ENCODE data around the gene SLC6A1.

The SLC6A1 gene

DNA sequence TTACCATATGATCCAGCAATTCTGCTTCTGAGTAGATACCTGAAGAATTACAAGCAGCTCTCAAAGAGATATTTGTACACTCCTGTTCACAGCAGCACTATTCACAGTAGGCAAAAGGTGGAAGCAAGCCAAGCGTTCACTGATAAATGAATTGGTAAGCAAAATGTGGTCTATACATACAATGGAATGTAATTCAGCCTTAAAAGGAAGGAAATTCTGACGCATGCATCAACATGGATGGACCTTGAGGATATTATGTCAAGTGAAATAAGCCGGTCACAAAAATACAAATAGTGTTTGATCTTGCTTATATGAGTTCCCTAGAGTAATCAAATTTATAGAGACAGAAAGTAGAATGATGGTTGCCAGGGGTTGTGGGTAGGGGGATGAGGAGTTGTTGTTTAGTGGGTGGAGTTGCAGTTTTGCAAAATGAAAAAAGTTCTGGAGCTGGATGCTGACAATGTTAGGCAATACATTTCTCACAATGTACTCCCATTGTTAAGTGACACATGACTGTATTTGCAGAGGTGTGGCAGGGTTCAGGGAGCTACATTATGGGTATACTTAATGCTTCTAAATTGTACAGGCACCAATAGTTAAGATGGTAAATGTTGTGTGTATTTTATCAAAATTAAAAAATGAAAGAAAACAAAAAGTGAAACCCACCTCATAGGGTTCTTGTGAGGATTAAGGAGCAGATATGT is 26.7 kb downstream of the SLC6A1 start:
- DNase-seq (ENCODE audit: low read depth): no peak
- TF ChIP-seq, protein P1, sequence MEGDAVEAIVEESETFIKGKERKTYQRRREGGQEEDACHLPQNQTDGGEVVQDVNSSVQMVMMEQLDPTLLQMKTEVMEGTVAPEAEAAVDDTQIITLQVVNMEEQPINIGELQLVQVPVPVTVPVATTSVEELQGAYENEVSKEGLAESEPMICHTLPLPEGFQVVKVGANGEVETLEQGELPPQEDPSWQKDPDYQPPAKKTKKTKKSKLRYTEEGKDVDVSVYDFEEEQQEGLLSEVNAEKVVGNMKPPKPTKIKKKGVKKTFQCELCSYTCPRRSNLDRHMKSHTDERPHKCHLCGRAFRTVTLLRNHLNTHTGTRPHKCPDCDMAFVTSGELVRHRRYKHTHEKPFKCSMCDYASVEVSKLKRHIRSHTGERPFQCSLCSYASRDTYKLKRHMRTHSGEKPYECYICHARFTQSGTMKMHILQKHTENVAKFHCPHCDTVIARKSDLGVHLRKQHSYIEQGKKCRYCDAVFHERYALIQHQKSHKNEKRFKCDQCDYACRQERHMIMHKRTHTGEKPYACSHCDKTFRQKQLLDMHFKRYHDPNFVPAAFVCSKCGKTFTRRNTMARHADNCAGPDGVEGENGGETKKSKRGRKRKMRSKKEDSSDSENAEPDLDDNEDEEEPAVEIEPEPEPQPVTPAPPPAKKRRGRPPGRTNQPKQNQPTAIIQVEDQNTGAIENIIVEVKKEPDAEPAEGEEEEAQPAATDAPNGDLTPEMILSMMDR (IDR thresholded peaks at IDR 0.05; ENCODE audit: low read depth, low read length): no peak
- no peak for TF ChIP-seq POLR2A (IDR thresholded peaks at IDR 0.05; ENCODE audit: extremely low read depth, insufficient read length)
- TF ChIP-seq, protein P2, sequence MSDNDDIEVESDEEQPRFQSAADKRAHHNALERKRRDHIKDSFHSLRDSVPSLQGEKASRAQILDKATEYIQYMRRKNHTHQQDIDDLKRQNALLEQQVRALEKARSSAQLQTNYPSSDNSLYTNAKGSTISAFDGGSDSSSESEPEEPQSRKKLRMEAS (IDR thresholded peaks at IDR 0.05; ENCODE audit: low read depth, low read length): no peak
- TF ChIP-seq MYC (IDR thresholded peaks at IDR 0.05; ENCODE audit: low read depth, low read length): no peak
- H3K4me3 ChIP-seq (ENCODE audit: low read depth, low read length): no peak overlapping the region

DNA sequence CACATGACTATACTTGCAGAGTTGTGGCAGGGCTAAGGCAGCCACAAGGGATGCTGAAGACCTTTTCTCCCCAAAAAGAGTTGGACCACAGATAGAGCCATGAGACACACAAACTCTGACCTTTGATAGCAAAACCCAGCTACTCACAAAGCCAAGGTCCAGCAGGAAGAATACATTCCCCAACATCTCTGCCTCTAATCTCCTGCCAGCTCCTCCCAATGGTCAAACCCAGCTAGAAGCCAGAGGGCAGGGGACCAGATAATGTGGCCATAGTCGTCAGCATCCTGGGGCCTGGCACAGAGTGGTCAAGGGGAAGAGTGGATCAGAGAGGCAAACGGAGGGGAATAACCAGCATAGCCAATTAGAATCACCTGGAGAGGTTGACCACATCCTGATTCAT is 28.2 kb downstream of the SLC6A1 start:
- DNase-seq (ENCODE audit: low read depth): no peak
- H3K4me3 ChIP-seq (ENCODE audit: low read depth, low read length): no peak overlapping the region
- TF ChIP-seq, protein P1 (IDR thresholded peaks at IDR 0.05; ENCODE audit: low read depth, low read length): no peak
- TF ChIP-seq MYC (IDR thresholded peaks at IDR 0.05; ENCODE audit: low read depth, low read length) (no peak), POLR2A (IDR thresholded peaks at IDR 0.05; ENCODE audit: extremely low read depth, insufficient read length) (no peak)
- TF ChIP-seq, protein P2 (IDR thresholded peaks at IDR 0.05; ENCODE audit: low read depth, low read length): no peak

DNA sequence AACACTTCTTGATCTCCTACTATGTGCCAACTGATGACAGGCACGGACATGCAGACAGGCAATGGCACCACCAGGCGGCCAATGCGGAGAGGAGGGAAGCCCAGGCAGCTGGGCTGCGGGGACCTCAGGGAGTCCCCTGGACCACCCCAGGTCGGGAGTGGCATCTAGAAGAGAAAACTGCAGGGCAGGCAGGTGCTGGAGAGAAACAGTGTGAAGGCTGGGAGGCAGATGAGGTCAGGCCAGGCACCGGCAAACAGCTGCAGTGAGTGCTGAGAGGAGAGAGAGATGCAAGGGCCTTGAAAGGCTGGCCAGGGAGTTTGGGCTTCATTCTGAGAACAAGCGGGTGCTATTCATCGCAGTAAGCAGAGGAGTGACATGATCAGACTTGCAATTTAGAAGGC is 29.1 kb downstream of the SLC6A1 start:
- H3K4me3 ChIP-seq (ENCODE audit: low read depth, low read length): no peak overlapping the region
- no peak for TF ChIP-seq POLR2A (IDR thresholded peaks at IDR 0.05; ENCODE audit: extremely low read depth, insufficient read length)
- TF ChIP-seq MYC (IDR thresholded peaks at IDR 0.05; ENCODE audit: low read depth, low read length): no peak
- TF ChIP-seq, protein P2 (IDR thresholded peaks at IDR 0.05; ENCODE audit: low read depth, low read length): no peak
- TF ChIP-seq, protein P1 (IDR thresholded peaks at IDR 0.05; ENCODE audit: low read depth, low read length): no peak
- DNase-seq (ENCODE audit: low read depth): no peak

DNA sequence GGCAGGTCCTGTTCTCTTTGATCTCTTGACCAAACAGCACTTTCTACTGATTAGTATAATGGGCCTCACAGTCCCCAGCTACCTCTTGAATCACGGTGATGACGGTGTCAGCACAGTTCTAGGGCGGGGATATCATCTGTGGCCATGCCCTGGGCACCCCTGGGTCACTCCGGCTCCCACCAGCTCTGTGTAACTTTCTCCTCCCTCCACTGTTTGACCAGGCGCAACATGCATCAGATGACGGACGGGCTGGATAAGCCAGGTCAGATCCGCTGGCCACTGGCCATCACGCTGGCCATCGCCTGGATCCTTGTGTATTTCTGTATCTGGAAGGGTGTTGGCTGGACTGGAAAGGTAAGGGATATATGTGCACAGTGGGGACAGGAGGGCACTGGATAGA is 29.6 kb downstream of the SLC6A1 start:
- no peak for TF ChIP-seq MYC (IDR thresholded peaks at IDR 0.05; ENCODE audit: low read depth, low read length)
- no peak for TF ChIP-seq POLR2A (IDR thresholded peaks at IDR 0.05; ENCODE audit: extremely low read depth, insufficient read length)
- TF ChIP-seq, protein P2 (IDR thresholded peaks at IDR 0.05; ENCODE audit: low read depth, low read length): no peak
- TF ChIP-seq, protein P1 (IDR thresholded peaks at IDR 0.05; ENCODE audit: low read depth, low read length): no peak
- no peak overlapping the region for H3K4me3 ChIP-seq (ENCODE audit: low read depth, low read length)
- DNase-seq (ENCODE audit: low read depth): no peak

DNA sequence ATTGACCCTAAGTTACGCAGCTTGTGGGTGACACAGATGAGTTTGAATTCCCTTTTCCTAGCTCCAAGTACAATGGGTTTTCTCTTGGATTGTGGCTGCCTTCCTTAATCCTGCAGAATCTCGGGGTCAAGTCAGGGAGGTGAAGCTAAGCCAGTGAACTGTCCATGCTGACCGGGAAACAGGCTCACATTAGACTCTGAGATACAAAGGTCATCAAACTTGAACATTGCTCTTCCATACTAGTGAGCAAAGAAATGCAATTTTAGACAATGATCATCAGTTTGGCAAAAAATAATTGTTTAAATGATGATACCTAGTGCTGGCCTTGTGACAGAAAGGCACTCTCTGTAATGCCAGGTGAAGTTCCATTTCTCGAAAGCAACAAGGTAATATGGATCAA is 31.6 kb downstream of the SLC6A1 start:
- no peak overlapping the region for H3K4me3 ChIP-seq (ENCODE audit: low read depth, low read length)
- DNase-seq (ENCODE audit: low read depth): no peak
- no peak for TF ChIP-seq POLR2A (IDR thresholded peaks at IDR 0.05; ENCODE audit: extremely low read depth, insufficient read length)

DNA sequence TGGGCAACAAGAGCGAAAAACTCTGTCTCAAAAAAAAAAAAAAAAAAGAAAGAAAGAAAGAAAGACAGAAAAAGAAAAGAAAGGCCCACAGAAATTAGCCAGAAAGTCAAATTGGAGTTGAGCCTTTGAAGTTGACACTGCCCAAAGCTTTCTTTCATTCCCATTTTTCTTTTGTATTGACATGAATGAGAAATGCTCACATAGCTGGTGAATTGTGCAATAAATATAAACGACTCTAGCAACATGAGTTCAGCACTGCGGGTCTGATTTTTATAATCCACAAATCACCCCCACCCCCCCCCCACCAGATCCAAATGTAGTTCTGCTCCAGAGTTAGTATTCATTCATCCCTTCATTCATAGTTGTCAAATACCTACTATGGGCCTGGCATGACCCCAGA is 37.4 kb downstream of the SLC6A1 start:
- no peak overlapping the region for H3K4me3 ChIP-seq (ENCODE audit: low read depth, low read length)
- DNase-seq (ENCODE audit: low read depth): no peak
- TF ChIP-seq MYC (IDR thresholded peaks at IDR 0.05; ENCODE audit: low read depth, low read length) (no peak), POLR2A (IDR thresholded peaks at IDR 0.05; ENCODE audit: extremely low read depth, insufficient read length) (no peak)
- TF ChIP-seq, protein P1 (IDR thresholded peaks at IDR 0.05; ENCODE audit: low read depth, low read length): no peak
- TF ChIP-seq, protein P2 (IDR thresholded peaks at IDR 0.05; ENCODE audit: low read depth, low read length): no peak

All from NB4 (cell line).